HuH-7 (cell line): ENCODE results near the gene CDH15.
"Not testable (repeated sequence)": the region's sequence is repeated elsewhere in the genome, so short reads cannot be mapped to it uniquely, and the experiment has no call there.

Experiments used
- DNase-seq: peaks from one replicate; pipeline ENCODE4 v3.0.0; 2011; ENCODE audit warnings: low spot score

CDH15 gene

DNA sequence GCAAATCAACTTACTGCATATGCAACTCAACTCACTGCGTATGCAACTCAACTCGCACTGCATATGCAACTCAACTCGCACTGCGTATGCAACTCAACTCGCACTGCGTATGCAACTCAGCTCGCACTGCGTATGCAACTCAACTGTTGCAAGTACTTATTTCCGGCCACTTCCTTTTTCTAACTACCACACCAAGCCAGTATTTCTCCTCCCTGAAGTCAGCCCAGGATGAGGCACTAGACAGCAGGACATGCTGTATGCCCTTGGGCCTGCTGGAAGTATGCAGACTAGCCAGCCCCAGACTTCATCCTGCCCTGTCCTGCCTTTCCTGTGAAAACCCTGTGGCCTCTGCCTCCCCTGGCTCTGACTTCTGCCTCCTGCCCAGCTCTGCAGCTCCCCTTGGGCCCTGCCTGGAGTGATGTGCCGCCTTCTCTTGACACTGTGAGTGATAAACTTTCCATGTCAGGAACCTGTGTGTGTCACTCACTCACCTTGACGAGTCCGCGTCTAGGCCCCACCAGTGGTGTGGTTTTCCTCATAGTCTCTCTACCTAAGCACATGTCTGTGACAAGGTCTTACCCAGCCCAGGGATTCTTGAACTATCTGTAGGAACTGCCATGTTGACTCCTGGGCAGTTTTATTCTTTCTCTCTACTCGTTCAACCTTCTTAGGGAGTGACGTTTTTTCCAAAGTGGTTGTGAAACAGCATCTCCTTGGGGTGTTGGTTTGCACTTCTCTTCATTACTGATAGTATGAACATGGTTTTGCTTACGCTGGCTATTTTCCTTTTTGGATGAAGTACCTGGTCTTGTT lies 62.3 kb downstream of the CDH15 start:
- no peak for DNase-seq

DNA sequence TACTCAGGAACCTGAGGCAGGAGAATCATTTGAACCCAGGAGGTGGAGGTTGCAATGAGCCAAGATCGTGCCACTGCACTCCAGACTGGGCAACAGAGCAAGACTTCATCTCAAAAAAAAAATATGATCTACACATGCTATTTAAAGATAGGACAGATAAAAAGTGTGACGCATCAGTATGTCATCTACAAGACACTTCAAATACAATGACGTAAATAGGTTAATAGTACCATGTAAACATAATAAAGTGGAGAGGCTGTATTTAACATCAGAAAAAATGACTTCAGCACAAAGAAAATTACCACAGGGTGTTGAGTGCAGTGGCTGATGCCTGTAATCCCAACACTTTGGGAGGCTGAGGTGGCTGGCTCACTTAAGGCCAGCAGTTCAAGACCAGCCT lies 66.2 kb downstream of the CDH15 start:
- no peak for DNase-seq

DNA sequence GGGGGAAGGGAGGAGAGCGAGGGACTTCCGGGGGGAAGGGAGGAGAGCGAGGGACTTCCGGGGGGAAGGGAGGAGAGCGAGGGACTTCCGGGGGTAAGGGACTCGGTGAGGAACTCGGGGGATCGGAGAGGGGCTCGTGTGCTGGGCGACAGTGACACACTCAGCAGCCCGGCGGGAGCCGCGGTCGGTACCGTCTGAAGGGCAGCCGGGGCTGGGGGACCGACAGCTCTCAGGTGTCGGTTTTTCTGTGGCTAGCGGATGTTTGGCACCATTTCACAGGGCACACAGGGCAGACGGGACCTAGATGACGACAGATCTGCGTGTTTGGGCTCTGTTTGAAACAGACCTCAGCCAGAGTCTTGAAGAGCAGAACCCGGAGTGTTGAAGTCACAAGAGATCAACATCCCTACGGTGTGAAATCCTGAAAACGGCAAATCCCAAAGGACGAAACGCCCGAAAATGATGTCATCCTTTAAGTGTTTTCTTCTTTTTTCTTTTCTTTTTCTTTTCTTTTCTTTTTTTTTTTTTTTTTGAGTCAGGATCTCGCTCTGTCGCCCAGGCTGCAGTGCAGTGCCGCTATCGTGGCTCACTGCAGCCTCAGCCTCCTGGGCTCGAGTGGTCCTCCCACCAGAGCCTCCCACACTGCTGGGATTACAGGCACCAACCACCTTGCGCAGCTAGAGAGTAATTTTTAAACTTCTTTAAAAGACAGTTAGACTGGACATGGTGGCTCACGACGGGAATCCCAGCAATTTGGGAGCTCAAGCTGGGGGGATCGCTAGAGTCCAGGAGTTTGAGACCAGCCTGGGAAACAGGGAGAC lies 69.8 kb downstream of the CDH15 start:
- DNase-seq, result peak; percentile 95

DNA sequence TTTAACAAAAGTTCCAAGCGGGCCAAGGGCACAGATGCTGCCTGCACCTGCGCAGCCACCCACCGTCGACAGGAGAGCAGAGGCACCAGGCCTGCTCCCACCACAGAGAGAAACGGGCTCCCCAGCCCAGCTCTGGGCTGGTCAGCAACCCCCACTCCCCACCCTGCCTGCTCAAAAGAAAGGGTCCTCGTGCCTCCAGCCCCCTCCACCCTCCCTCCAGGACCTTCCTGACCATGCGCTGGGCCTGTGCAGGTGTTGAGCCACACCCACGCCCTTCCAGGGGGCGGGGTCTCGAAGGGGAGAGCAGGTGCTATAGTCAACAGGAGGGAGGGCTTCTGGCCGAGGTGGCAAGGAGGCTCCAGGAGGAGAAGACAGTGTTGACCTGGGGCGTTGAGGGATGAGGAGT lies 71.2 kb downstream of the CDH15 start:
- no peak for DNase-seq

DNA sequence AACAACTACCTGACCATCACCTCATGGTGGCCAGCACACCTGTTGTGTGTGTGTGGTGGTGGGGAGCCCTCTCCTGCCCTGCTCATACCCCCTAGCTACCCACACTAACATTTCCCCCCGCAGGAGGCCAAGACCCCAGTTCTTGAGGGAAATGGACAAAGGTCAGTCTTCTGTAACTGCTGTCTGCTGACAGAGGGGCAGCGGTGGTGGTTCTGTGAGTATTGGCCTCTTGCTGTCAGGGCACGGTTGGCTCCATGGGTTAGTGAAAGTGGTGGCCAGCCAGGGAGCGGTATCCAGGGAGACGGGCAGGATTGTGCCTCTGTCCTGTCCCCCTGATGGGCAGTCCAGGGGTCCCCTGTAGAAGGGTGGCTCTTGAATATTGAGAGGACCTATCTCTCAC lies 72.1 kb downstream of the CDH15 start:
- DNase-seq, result no peak

DNA sequence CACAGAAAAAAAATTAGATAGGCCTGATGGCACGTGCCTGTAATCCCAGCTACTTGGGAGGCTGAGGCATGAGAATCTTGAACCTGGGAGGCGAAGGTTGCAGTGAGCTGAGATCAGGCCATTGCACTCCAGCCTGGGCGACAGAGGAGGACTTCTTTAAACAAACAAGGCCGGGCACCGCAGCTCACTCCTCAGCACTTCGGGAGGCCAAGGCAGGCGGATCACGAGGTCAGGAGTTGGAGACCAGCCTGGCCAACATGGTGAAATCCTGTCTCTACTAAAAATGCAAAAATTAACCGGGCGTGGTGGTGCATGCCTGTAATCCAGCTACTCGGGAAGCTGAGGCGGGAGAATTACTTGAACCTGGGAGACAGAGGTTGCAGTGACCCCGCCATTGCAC lies 72.7 kb downstream of the CDH15 start:
- DNase-seq, result not testable (repeated sequence)

DNA sequence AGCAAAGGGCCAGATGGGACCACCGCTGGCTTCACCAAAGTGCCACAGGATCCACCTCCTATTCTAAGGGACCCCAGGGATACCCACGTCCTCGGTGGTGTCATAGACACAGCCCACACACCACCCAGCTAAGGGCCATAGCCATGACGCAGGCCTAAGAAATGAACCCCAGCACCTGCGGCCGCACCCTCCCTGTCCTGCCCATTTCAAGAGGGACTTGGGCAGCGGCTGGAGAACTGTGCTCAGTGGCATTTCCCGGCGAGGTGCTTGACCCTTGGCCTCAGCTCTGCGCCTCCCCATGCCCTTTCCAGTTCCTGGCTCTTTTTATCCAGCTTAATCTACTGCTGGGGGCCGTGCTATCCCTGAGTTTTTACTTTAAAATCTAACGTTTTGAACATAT lies 73.2 kb downstream of the CDH15 start:
- no peak for DNase-seq
